GM12873 (cell line): ENCODE measurements around the gene GBA2.
A peak's percentile ranks its signal among the peaks of the same experiment; 100 is the strongest.

Experiments
- CTCF ChIP-seq: IDR thresholded peaks from 2 replicates; pipeline ENCODE4 v1.5.1; 2012; ENCODE audit warnings: low read depth, mild to moderate bottlenecking, moderate library complexity, low read length, control low read depth; ENCODE audit not compliant: insufficient read depth; ENCODE audit errors: missing control alignments

The GBA2 gene

DNA sequence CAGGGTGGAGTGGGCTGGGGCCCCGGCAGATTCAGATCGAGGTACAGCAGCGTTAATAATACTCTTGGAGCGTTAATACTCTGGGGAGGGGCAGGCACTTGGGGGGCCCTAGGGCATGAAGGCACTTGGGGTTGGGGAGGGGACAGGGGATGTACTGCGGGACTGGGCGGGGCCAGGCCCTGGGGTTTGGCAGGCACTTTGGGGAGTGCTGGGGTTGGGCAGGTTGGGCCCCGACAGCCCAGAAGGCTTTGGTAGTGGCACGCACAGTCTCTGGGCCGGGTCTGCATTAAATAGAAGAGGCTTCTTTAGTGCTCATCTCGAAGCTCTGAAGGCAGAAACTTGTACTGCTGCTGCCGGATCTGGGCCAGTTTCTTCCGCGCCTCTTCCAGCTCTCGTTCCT is 51.5 kb downstream of the GBA2 start:
- TF ChIP-seq CTCF: no peak

DNA sequence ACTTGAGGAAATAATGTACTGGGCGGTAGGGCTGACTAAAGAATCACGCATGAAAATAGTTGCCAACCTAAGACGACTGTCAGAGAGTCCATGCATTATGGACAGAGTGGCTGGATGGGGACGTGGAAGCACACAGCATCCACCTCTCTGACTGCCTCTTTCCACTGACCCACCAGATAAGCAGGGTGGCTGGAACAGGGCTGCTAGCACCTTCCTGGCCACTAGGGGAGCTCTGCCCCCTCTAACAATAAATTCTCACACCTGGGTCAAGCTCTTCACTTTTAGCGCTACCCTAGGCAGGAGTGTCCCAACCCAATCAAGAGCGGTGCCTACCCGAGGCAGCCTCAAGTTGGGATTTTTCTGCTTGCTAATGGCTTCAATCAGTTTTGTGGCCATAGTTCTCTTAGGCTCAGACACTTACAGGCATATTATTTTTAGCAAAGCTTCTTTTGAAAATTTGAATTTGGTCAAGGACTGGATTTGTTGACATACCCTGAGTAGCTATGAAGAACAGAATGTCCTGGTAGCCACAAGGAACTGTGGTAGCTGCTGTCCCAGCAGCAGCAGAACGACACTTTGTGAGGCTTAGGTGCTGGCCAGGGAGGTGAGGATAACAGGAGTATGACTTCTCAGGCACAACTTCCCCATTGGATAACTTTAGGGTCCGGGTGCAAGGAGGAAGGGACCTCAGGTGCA is 52.4 kb downstream of the GBA2 start:
- TF ChIP-seq CTCF: peak; percentile 98

GRCh38 chr9:35695943-35696401 is 53.1 kb downstream of the GBA2 start:
- TF ChIP-seq CTCF: no peak

GRCh38 chr9:35691757-35692301 is 57.2 kb downstream of the GBA2 start:
- no peak for TF ChIP-seq CTCF

- no peak for TF ChIP-seq CTCF
These were observed 57.7 kb downstream of the GBA2 start for GRCh38 chr9:35691334-35691650.

DNA sequence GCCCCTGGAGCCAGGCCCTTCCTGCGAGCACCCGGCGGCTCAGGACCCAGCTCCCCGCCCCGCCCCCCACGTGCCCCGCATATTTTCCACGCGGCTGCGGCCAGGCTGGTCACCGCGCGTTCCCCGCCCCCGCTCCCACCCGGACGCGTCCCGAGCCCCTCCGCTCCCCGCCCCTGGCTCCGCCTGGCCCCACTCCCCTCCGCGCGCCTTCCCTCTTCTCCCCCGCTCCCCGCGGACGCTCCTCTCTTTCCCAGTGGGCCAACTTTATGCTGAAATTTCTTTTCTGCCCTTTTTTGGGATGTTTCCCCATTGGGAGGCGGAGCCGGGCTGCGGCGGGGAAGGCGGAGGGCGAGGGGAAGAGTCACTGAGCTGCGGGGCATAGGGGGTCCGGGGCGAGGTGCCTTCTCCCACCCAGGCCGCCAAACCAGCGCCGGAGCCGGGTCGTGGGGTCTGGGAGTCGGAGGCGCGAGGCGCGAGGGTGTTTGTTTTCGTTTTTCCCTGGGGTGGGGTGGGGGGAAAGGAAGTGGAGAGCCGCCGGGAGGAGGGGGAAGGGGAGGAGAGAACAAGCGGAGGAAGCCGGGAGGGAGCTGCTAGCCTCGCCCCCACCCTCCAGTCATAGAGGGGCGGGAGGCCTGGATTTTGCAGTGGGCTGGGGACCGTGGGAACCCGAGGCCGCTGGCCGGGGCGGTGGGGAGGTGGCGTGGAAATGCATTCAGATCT is 58.3 kb downstream of the GBA2 start:
- no peak for TF ChIP-seq CTCF

DNA sequence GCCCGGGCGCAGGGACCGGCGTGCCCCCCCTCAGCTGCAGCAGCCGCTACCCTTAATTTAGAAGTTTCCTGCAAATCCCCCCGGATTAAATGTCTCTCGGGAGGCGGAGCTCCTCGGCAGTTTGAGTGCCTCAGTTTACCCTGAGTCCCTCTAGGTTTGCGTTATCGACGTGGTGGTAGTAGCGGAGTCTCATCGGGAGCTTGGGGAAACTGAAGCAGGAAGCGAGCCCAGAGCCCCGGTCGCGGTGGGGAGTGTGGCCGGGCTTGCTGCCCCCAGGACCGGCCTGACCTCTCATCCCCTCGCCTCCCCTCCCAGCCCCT is 58.8 kb downstream of the GBA2 start:
- no peak for TF ChIP-seq CTCF
